Measurements from ENCODE around the gene FOSL1.

GRCh38 chr11:65937766-65938165, 37.6 kb upstream of the FOSL1 start:
- TF ChIP-seq, protein P1, sequence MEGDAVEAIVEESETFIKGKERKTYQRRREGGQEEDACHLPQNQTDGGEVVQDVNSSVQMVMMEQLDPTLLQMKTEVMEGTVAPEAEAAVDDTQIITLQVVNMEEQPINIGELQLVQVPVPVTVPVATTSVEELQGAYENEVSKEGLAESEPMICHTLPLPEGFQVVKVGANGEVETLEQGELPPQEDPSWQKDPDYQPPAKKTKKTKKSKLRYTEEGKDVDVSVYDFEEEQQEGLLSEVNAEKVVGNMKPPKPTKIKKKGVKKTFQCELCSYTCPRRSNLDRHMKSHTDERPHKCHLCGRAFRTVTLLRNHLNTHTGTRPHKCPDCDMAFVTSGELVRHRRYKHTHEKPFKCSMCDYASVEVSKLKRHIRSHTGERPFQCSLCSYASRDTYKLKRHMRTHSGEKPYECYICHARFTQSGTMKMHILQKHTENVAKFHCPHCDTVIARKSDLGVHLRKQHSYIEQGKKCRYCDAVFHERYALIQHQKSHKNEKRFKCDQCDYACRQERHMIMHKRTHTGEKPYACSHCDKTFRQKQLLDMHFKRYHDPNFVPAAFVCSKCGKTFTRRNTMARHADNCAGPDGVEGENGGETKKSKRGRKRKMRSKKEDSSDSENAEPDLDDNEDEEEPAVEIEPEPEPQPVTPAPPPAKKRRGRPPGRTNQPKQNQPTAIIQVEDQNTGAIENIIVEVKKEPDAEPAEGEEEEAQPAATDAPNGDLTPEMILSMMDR (IDR thresholded peaks at IDR 0.05): no peak
- TF ChIP-seq POLR2A (IDR thresholded peaks at IDR 0.05): no peak
